Measurements from ENCODE around the gene PAX2. TPM values are rescaled to one million over a fixed set of nuclear protein-coding genes. Genes with fewer than 3 reads are reported as not detected.

The PAX2 gene
- total RNA-seq, 1 donor: not detected

DNA sequence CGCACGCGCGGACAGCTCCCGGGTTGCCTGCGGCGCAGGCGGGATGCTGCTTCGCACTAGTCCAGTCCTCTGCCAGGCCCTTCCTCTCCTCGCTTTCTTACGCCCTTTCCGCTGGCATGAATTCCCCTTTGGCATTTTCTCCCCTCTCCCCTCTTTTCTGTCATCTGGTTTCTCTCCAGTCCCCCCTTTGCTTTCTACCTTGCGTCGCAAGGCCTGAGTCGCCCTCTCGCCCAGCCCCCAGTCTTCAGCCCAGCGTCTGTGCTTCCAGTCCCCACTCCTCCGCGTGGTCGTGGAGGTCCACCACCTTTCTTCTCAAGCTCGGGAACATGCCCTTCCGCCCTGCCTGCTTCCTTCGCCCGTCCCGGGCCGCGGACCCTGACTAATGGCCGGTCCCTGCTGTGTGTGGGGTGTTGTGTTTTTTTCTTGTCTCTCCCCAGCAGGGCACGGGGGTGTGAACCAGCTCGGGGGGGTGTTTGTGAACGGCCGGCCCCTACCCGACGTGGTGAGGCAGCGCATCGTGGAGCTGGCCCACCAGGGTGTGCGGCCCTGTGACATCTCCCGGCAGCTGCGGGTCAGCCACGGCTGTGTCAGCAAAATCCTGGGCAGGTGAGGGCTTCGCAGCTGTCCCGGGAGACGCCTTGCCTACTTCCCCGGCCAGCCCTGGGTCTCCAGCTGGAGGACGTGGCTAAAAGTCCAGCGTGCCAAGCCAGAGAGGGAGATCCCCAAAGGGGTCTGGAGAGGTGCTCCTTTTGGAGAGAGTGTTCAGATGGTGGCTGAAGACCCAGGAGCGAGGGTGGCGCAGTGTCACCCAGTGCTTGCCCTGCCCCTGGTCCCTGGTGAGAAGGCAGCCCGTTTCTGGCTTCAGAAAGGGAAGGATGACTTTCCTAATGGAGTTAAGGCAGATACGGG is 4.2 kb downstream of the PAX2 start:
- TF ChIP-seq, protein P1, sequence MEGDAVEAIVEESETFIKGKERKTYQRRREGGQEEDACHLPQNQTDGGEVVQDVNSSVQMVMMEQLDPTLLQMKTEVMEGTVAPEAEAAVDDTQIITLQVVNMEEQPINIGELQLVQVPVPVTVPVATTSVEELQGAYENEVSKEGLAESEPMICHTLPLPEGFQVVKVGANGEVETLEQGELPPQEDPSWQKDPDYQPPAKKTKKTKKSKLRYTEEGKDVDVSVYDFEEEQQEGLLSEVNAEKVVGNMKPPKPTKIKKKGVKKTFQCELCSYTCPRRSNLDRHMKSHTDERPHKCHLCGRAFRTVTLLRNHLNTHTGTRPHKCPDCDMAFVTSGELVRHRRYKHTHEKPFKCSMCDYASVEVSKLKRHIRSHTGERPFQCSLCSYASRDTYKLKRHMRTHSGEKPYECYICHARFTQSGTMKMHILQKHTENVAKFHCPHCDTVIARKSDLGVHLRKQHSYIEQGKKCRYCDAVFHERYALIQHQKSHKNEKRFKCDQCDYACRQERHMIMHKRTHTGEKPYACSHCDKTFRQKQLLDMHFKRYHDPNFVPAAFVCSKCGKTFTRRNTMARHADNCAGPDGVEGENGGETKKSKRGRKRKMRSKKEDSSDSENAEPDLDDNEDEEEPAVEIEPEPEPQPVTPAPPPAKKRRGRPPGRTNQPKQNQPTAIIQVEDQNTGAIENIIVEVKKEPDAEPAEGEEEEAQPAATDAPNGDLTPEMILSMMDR (IDR thresholded peaks at IDR 0.05; ENCODE audit: insufficient read depth, low read length): no peak
- no peak overlapping the region for H3K4me3 ChIP-seq (ENCODE audit: low read depth, low read length)
- no peak for DNase-seq (ENCODE audit: low read depth)

GRCh38 chr10:100750291-100751210 is 5.2 kb downstream of the PAX2 start:
- H3K4me3 ChIP-seq (ENCODE audit: low read depth, low read length): no peak overlapping the region
- DNase-seq (ENCODE audit: low read depth): no peak
- TF ChIP-seq, protein P1 (IDR thresholded peaks at IDR 0.05; ENCODE audit: insufficient read depth, low read length): no peak

GRCh38 chr10:100751211-100751933 is 6.0 kb downstream of the PAX2 start:
- TF ChIP-seq, protein P1 (IDR thresholded peaks at IDR 0.05; ENCODE audit: insufficient read depth, low read length): no peak
- DNase-seq (ENCODE audit: low read depth): no peak
- H3K4me3 ChIP-seq (ENCODE audit: low read depth, low read length): no peak overlapping the region

GRCh38 chr10:100755821-100756220 is 10.4 kb downstream of the PAX2 start:
- DNase-seq (ENCODE audit: low read depth): no peak
- TF ChIP-seq, protein P1 (IDR thresholded peaks at IDR 0.05; ENCODE audit: insufficient read depth, low read length): no peak
- H3K4me3 ChIP-seq (ENCODE audit: low read depth, low read length): no peak overlapping the region

DNA sequence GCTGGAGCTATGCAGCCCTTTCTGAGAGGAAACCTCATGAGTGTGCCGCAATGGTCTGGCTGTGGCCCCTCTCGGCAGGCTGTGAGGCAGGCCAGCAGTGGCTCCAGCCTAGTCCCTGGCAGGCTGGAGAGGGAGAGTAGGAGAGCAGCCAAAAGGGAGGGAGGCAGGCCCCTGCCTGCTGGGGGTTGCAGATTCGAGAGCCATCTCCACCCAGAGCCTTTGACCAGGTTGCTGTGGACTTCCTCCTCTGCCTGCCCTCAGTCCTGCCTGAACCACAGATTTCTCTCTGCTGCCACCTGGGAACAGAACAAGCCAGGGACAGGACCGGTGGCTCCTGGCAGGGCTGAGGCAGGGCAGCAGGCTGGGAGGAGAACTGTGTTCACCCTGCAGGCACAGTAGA is 13.9 kb downstream of the PAX2 start:
- no peak for DNase-seq (ENCODE audit: low read depth)
- TF ChIP-seq, protein P1 (IDR thresholded peaks at IDR 0.05; ENCODE audit: insufficient read depth, low read length): no peak
- H3K4me3 ChIP-seq (ENCODE audit: low read depth, low read length): no peak overlapping the region

DNA sequence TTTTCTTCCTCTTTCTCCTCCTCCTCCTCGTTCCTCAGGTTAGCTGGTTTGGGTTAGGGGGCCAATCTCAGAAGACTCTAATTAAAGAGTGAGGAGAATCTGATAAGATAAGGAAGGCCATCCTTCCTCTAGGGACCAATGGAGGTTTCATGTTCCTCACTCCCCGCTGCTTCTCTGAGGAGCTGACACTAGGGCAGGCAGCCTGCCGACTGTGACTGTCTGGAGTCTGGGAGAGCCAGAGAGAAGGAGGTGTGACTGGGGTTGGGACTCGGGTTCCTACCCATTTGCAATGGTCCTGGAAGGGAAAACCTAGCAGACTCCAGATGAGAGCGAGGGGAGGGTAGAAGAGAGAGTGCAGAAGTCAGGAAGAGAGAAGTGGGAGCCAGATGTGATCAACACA is 15.3 kb downstream of the PAX2 start:
- DNase-seq (ENCODE audit: low read depth): no peak
- TF ChIP-seq, protein P1 (IDR thresholded peaks at IDR 0.05; ENCODE audit: insufficient read depth, low read length): no peak
- H3K4me3 ChIP-seq (ENCODE audit: low read depth, low read length): no peak overlapping the region

All from fibroblast of the aortic adventitia (primary cell).